BJ (cell line): Measurements from ENCODE around the gene TBC1D32. TPM values are rescaled to one million over a fixed set of nuclear protein-coding genes. Genes with fewer than 3 reads are reported as not detected.
"Not testable (repeated sequence)": the region's sequence is repeated elsewhere in the genome, so short reads cannot be mapped to it uniquely, and the experiment has no call there.

Experiments used
- CTCF ChIA-PET: fragments of 350-600 bp; formaldehyde crosslinking; extraction: SDS; loops from one replicate; lab custom pipeline; 2021; ENCODE audit warnings: antibody characterized with exemption, inconsistent platforms; lab: Yijun Ruan, JAX
- POLR2A ChIA-PET: fragments of 300-600 bp; sonication (Branson Sonifier 250); formaldehyde crosslinking; extraction: SDS; loops from one replicate; lab custom pipeline; 2021; ENCODE audit warnings: antibody characterized with exemption; lab: Charles Lee
- DNase-seq: peaks from one replicate; pipeline ENCODE4 v3.0.0-alpha.2; 2011; ENCODE audit warnings: low read depth
- H3K27me3 ChIP-seq: 2 replicates; pipeline ENCODE4 v1.6.0; 2011; ENCODE audit warnings: low read length; ENCODE audit not compliant: control insufficient read depth, insufficient read depth
- H3K36me3 ChIP-seq: 2 replicates; pipeline ENCODE4 v1.5.1; 2011; ENCODE audit warnings: low read length; ENCODE audit not compliant: control insufficient read depth, insufficient read depth
- H3K4me3 ChIP-seq: 2 replicates; pipeline ENCODE4 v1.5.1; 2011; ENCODE audit warnings: low read depth, mild to moderate bottlenecking, control low read depth, low read length
- CTCF ChIP-seq: IDR thresholded peaks from 2 replicates; pipeline ENCODE4 v1.5.1; 2011; ENCODE audit warnings: low read depth, mild to moderate bottlenecking, control low read depth, inconsistent platforms, low read length, moderate library complexity; ENCODE audit not compliant: insufficient read depth
- polyA plus RNA-seq: library from polyadenylated mRNA; depleted of rRNA; stranded (reverse); fragments of >200 nt; gene quantifications from 2 replicates; pipeline ENCODE4 v1.2.3, GENCODE V29; 2011

The TBC1D32 gene
- polyA plus RNA-seq, 1 experiment, result 1.6 TPM

GRCh38 chr6:121338366-121338765, 4.1 kb upstream of the TBC1D32 start:
- TF ChIP-seq CTCF, result no peak
- ChIA-PET POLR2A (no interaction called here), CTCF (interaction anchor here (1.1 kb wide), 1 partner anchor 46 kb away, joined by 4 read pairs; no protein-coding TSS in a partner anchor)
- H3K36me3 ChIP-seq, result no peaks in the 10 kb centered on the region
- H3K27me3 ChIP-seq, result no peaks in the 10 kb centered on the region
- H3K4me3 ChIP-seq, result no peak overlapping the region
- DNase-seq, result no peak

DNA sequence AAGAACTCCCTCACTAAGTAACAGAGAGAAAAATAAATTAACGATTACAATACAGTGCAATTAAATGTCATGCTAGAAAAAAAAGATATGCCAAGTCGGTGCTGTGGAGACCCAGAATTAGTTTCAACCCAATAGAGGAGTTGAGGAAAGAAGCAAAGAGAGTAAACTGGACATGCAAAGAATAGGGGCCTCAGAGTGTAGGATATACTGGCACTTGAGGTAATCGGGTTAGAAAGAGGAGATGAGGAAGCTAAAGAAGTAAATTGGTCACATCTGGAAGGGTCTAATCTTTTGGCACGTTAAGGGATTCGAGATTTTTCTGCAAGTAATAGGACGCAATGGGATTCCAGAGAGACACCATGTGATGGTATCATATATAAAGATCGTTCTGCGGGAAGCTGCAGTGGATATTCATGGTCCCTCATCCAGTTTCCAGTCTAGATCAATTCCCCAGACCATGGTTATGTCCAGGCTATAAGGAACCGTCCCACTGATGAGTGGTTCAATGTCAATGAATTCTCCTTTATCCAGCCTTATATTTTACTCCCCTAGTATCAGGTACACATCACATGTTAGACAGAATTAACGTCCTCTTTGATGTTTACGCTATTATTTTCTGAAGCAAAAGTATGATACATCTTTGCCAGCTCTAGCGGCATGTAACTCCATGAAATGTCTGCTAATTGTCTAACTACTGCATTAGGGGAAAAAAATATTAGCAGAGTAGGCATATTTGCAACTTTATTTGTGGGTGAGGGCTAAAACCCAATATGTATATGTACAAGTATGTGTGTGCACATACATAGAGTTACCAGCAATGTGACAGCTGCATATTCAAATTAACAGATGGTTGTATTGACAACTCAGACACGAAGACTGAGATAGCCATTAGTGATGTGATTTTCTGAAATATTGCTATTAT, 1.1 kb upstream of the TBC1D32 start:
- ChIA-PET CTCF (interaction anchor here (0.8 to 1.8 kb wide), 5 partner anchors 10 to 850 kb away, joined by 3 to 6 read pairs (median 4); no protein-coding TSS in a partner anchor), POLR2A (no interaction called here)
- Histone ChIP-seq H3K36me3 (no peaks in the 10 kb centered on the region), H3K4me3 (peak overlapping the region; percentile 87), H3K27me3 (no peaks in the 10 kb centered on the region)
- TF ChIP-seq CTCF, result no peak
- DNase-seq, result no peak

DNA sequence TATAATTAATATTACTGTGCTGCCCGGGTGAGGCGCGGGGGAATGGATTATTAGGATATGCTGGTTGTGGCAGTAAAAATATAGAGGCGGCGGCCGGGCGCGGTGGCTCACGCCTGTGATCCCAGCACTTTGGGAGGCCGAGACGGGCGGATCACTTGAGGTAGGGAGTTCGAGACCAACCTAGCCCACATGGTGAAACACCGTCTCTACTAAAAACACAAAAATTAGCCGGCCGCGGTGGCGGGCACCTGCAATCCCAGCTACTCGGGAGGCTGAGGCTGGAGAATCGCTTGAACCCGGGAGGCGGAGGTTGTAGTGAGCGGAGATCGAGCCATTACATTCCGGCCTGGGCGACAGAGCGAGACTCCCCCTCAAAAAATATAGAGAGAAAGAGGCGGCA, 586 bp downstream of the TBC1D32 start:
- H3K27me3 ChIP-seq, DNase-seq, H3K36me3 ChIP-seq, H3K4me3 ChIP-seq: not testable (repeated sequence)
- POLR2A ChIA-PET, result interaction anchor here (0.6 kb wide), 1 partner anchor 1461 kb away, joined by 3 read pairs; no protein-coding TSS in a partner anchor
- CTCF ChIA-PET, result interaction anchor here (0.5 to 1.8 kb wide), 7 partner anchors 15 to 851 kb away, joined by 3 to 6 read pairs (median 4); no protein-coding TSS in a partner anchor

DNA sequence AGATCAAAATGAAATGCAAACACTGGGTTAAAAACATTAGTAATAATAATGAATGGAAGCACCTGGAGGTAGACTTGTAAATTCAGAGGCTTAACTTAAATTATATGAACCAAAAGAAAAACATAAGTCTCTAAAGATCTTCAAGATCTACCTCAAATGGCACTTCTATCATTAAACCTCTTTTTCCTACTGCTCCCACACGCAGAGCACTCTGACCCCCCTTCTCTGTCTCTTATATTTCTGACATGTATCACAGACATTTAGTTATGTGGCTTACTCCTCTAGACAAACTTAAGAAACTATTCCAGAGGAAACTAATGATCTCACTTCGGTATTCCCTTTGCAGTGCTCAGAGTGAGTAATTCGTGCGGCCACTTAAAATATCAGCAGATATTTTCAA, 1.1 kb downstream of the TBC1D32 start:
- ChIA-PET CTCF (no interaction called here), POLR2A (no interaction called here)
- TF ChIP-seq CTCF, result no peak
- Histone ChIP-seq H3K36me3 (no peaks in the 10 kb centered on the region), H3K27me3 (no peaks in the 10 kb centered on the region), H3K4me3 (no peak overlapping the region)
- no peak for DNase-seq

GRCh38 chr6:121330516-121330915, 3.8 kb downstream of the TBC1D32 start:
- DNase-seq, result no peak
- ChIA-PET CTCF (no interaction called here), POLR2A (no interaction called here)
- TF ChIP-seq CTCF, result no peak
- H3K36me3 ChIP-seq, result no peaks in the 10 kb centered on the region
- H3K4me3 ChIP-seq, result no peak overlapping the region
- no peaks in the 10 kb centered on the region for H3K27me3 ChIP-seq
